WI38 (cell line): ENCODE measurements around the gene TCF3.

Experiments used
- H3K4me3 ChIP-seq: 2 replicates; pipeline ENCODE4 v1.5.1; 2011; ENCODE audit warnings: low read depth, mild to moderate bottlenecking, control low read depth, low read length
- TF ChIP-seq, protein P1 (sequence below): IDR thresholded peaks from 2 replicates; pipeline ENCODE4 v1.5.1; 2012; ENCODE audit warnings: low read depth, mild to moderate bottlenecking, control low read depth, low read length

Gene TCF3

DNA sequence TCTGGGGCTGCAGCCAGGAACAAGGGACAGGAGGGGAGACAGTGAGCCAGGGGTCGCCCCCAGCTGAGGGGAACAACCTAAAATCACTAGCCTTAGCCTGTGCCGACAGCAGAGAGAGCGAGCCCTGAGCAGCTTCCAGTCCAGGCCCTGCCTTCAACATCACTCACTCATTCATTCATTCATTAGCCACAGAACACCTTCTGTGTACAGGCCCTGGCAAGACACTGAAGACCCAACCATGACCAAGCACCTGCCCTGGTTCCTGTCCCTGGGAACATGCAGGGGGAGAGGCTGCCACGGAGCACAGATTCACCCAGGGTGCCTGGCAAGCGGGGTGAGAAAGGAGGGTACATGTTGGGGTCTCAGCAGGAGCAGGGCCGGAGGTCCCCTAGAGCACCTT lies 89.2 kb downstream of the TCF3 start:
- no peak overlapping the region for H3K4me3 ChIP-seq
- TF ChIP-seq, protein P1, sequence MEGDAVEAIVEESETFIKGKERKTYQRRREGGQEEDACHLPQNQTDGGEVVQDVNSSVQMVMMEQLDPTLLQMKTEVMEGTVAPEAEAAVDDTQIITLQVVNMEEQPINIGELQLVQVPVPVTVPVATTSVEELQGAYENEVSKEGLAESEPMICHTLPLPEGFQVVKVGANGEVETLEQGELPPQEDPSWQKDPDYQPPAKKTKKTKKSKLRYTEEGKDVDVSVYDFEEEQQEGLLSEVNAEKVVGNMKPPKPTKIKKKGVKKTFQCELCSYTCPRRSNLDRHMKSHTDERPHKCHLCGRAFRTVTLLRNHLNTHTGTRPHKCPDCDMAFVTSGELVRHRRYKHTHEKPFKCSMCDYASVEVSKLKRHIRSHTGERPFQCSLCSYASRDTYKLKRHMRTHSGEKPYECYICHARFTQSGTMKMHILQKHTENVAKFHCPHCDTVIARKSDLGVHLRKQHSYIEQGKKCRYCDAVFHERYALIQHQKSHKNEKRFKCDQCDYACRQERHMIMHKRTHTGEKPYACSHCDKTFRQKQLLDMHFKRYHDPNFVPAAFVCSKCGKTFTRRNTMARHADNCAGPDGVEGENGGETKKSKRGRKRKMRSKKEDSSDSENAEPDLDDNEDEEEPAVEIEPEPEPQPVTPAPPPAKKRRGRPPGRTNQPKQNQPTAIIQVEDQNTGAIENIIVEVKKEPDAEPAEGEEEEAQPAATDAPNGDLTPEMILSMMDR: no peak

DNA sequence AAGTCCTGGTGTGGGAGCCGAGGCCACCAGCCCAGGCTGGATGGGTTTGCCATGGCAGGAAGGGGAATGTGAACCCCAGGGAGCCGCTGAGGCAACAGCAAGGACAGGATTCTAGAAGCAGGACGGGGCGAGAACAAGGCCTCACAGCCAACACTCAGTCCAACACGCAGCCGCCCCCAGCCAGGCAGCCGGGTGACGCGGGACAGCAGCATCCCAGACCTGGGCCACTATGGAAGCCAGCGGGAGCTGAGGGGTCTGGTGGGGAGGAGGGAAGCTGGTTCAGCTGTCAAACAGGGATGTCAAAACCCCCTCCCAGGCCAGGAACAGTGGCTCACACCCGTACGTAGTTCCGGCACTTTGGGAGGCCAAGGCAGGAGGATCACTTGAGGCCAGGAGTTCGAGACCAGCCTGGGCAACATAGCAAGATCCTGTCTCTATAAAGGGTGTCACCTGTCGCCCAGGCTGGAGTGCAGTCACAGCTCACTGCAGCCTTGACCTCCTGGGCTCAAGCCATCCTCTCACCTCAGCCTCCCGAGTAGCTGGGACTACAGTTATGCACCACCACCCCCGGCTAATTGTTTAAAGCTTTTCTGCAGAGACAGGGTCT lies 91.1 kb downstream of the TCF3 start:
- H3K4me3 ChIP-seq: no peak overlapping the region

DNA sequence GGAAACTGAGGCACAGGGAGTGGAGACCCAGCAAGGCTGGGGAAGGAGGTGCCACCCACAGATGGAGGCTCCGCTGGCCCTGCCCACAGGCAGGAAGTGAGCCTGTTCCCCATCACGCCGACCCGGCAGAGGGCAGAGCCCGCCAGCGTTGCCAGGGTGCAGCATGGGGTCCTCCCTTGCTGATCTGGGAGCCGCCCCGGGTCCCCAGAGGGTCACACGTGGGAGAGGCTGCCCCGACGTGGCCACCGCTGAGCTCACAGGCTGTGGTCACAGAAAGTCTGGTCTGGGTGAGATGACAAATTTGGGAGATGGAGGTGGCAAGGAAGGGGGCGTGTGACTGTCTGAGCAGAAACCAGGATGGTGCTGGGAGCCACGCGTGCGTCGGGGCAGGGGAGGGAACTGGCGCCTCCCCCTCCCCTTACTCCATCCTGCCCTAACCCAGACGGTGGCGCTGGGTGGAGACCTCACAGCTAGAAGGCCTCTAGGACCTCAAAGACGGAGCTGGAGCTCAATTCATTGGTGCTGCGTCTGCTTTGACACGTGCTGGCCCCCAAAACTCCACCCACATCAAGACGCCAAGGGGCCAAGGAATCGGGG lies 92.0 kb downstream of the TCF3 start:
- TF ChIP-seq, protein P1: no peak
- H3K4me3 ChIP-seq: no peak overlapping the region

More for the DNA sequence above, 91.1 kb downstream of the TCF3 start:
- TF ChIP-seq, protein P1: no peak
